GM19467 (cell line): ENCODE results near the gene HSPA12B.

ENCODE experiments used
- ATAC-seq: cut with Tn5 transposase; IDR thresholded peaks from one replicate; pipeline ENCODE4 v1.9.1; 2021; ENCODE audit warnings: mild to moderate bottlenecking, moderate library complexity; ENCODE audit not compliant: unreplicated experiment

The HSPA12B gene

GRCh38 chr20:3732327-3733118 is at the start of gene HSPA12B:
TSS of gene HSPA12B (plus strand) at chr20:3732685. CDS start at chr20:3738675, 5,990 bp downstream.
- no peak for ATAC-seq

- no peak for ATAC-seq
Measured at GRCh38 chr20:3685341-3685740, 47.1 kb upstream of the HSPA12B start.

- no peak for ATAC-seq
Measured at GRCh38 chr20:3686421-3686820, 46.1 kb upstream of the HSPA12B start.

GRCh38 chr20:3686867-3687321 is 45.6 kb upstream of the HSPA12B start:
- ATAC-seq, result no peak

- ATAC-seq, result no peak
Measured at GRCh38 chr20:3687655-3688054, 44.8 kb upstream of the HSPA12B start.

GRCh38 chr20:3689978-3690377 is 42.5 kb upstream of the HSPA12B start:
- no peak for ATAC-seq

- no peak for ATAC-seq
Measured at GRCh38 chr20:3690413-3690812, 42.1 kb upstream of the HSPA12B start.

GRCh38 chr20:3691306-3691705 is 41.2 kb upstream of the HSPA12B start:
- ATAC-seq, result no peak

GRCh38 chr20:3691897-3692296 is 40.6 kb upstream of the HSPA12B start:
- no peak for ATAC-seq

- no peak for ATAC-seq
Measured at GRCh38 chr20:3692706-3693294, 39.7 kb upstream of the HSPA12B start.

GRCh38 chr20:3693376-3693775 is 39.1 kb upstream of the HSPA12B start:
- ATAC-seq, result no peak

GRCh38 chr20:3694864-3695263 is 37.6 kb upstream of the HSPA12B start:
- no peak for ATAC-seq

- ATAC-seq, result no peak
Measured at GRCh38 chr20:3696200-3696599, 36.3 kb upstream of the HSPA12B start.

- no peak for ATAC-seq
Measured at GRCh38 chr20:3696745-3697587, 35.5 kb upstream of the HSPA12B start.

GRCh38 chr20:3697588-3698305 is 34.7 kb upstream of the HSPA12B start:
- no peak for ATAC-seq

GRCh38 chr20:3698591-3699001 is 33.9 kb upstream of the HSPA12B start:
- no peak for ATAC-seq

- ATAC-seq, result no peak
Measured at GRCh38 chr20:3699037-3699436, 33.4 kb upstream of the HSPA12B start.

- ATAC-seq, result no peak
Measured at GRCh38 chr20:3701061-3701998, 31.2 kb upstream of the HSPA12B start.

GRCh38 chr20:3702611-3703391 is 29.7 kb upstream of the HSPA12B start:
- ATAC-seq, result no peak
